HG03060 (cell line): ENCODE data around the gene DHRS7B.

Experiments used
- ATAC-seq: cut with Tn5 transposase; IDR thresholded peaks from one replicate; pipeline ENCODE4 v1.9.1; 2021; ENCODE audit warnings: low read depth, moderate number of reproducible peaks; ENCODE audit not compliant: unreplicated experiment

DHRS7B gene

DNA sequence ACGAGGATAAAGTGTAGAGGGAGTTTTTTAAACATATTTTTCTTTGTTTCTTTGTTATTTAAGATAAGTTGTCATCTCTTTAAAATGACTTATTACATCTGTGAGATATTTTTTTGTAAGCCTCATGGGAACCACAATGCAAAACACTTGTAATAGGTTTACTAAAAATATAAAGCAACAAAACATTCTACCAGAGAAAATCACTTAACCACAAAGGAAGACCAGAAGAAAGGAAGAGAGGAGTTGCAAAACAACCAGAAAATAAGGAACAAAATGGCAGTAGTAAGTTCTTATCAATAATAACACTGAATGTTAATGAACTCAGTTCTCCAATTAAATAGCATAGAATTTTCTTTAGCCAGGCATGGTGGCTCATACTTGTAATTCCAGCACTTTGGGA, 22.9 kb downstream of the DHRS7B start:
- no peak for ATAC-seq

DNA sequence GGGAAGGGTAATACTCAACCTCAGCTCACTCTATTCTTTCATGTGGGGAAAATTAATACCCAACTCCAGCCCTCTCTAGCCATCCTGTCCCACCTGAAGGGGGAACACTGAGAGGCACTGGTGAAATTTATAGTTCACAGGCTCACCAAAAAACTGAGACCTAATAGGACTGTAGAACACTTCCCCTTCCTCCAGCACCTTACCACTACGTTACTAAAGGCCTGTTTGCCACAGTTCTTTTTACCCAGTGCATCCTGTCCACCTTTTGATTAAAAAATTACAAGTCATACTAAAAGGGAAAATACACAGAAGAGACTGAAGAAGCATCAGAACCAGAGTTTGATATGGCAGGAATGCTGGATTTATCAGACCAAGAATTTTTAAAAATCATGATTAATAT, 26.0 kb downstream of the DHRS7B start:
- ATAC-seq = no peak

DNA sequence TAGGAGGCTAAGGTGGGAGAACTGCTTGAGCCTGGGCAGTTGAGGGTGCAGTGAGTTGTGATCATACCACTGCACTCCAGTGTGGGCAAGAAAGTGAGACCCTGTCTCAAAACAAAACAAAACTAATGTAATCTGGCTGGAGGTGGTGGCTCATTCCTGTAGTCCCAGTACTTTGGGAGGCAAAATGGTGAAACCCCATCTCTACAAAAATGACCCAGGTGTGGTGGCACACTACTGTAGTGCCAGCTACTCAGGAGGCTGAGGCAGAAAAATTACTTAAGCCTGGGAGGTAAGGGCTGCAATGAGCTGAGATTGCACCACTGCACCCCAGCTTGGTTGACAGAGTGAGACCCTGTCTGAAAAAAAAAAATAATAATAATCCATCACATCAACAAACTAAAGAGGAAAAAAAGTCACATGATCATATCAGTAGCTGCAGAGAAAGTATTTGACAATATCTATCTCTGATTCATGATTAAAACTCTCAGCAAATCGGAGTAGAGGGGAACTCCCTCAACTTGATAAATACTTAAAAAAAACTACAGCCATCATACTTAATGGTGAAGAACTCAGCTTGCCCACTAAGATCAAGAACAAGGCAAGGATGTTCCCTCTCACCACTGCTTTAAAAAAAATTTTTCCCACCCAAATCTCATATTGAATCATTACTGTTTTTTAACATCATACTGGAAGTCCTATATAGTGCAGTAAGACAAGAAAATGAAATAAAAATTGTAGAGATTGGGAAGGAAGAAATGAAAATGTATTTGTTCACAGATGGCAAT, 31.0 kb downstream of the DHRS7B start:
- no peak for ATAC-seq

DNA sequence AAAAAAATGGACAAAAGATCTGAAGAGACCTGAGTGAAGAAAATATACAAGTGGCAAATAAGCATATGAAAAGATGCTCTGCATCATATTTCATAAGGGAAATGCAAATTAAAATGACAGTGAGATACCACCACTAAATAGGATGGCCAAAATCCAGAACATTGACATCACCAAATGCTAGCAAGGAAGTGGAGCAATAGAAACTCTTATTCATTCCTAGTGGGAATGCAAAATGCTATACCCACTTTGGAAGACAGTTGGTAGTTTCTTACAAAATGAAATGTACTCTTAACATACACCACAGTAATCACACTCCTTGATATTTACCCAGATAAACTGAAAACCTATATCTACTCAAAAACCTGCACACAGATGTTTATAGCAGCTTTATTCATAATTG, 33.6 kb downstream of the DHRS7B start:
- no peak for ATAC-seq

DNA sequence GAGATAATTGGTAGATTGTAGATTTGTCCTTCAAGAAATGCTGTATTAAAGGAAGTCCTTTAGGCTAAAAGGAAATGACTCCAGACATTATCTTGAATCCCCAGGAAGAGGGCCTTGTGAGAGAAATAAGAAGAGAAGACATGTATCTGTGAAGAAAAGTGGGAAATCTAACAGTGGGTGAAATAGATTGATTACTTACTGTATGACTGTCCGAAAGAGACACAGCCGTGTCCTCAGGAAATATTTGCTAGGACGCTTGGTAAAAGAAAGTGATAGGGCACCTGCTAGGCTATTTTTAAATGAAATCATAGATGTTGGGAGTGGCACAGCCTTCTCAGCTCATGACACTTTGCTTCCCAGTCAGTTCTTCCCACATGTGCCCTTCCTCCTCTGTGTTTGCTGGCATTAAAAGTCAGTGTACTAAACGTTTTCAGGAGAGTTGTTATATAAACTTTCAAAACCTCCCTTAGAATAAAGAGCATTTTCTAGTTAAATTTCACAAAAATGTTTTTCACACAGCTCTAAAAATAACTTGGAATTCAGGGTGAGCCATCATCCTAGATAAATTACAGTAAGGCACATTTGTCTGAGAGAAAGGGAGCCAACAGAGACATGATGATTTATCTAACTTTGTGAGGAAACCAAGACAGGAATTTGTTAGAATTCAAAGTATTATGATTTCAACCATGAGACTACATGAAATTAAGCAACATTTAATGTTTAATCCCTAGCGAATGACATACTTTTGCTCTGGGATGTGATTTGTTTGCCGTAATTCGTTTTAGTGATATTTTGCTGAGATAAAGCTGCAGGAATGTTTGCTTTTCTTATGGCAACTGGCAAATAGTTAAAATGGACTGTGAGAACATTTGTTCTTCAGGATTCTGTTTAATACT, 35.0 kb downstream of the DHRS7B start:
- ATAC-seq = no peak

DNA sequence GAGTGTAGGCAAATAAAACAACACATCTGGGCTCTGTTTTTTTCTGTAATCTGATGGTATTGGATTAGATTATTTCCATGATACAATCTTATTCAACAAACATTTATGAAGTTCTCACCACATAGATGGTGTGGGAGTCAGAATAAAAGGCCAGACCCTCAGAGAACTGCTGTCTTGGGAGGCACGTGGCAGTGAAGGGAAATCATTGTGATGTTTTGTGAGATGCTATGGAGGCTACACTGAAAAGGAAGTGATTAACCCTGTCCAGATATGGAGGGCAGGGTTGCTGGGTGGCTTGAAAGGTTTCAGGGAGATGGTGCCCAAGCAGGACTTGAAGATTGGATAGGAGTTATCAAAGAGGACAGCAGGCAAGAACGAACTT, 35.6 kb downstream of the DHRS7B start:
- no peak for ATAC-seq

DNA sequence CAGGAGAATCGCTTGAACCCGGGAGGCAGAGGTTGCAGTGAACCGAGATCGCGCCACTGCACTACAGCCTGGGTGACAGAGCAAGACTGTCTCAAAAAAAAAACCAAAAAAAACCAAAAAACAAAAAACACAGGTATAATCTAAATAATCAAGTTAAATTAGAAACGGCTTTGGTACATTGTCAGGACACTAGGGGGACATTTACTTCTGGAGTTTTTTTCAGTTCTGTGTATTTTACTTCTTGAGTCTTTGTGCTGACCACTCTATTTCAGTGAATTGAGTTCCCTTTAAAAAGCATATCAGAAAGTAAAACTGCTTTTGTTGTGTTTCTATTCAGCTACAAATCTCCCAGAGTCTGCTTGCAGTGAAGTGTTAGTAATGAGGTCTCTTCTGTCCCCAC, 36.3 kb downstream of the DHRS7B start:
- no peak for ATAC-seq

DNA sequence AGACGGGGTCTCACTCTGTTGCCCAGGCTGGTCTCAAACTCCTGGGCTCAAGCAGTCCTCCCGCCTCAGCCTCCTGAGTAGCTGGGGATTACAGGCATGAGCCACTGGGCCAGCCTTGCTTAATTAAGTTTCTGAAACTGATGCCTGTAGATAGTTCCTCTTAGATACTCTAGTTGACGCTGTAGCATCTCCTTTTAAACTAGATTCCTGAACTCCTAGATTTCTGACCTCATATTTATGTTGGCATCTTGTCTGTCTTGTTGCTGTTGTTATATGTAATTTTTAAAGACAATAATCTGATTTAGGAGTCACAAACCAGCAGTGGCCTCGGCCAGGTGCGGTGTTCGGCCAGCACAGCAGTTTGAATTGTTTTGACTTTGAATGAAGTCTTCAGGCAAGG, 37.5 kb downstream of the DHRS7B start:
- ATAC-seq = no peak

DNA sequence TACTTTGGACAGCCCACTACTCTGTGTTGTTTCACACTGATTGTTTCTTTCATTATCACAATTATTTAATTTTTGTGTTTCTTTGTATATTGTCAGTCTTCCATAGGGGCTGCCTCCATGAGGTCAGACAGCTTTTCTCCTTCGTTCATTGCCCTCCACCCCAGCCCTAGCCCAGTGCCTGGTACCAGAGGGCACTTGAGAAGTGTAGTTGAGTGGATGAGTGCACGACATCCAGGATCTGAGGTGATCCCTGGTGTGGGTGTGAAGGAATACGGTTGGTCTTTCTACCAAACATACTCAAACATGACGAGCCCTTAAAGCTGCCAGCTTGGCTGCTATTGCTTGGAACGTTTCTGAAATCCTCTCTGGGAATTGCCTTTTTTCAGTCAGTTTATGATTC, 37.9 kb downstream of the DHRS7B start:
- ATAC-seq = no peak

DNA sequence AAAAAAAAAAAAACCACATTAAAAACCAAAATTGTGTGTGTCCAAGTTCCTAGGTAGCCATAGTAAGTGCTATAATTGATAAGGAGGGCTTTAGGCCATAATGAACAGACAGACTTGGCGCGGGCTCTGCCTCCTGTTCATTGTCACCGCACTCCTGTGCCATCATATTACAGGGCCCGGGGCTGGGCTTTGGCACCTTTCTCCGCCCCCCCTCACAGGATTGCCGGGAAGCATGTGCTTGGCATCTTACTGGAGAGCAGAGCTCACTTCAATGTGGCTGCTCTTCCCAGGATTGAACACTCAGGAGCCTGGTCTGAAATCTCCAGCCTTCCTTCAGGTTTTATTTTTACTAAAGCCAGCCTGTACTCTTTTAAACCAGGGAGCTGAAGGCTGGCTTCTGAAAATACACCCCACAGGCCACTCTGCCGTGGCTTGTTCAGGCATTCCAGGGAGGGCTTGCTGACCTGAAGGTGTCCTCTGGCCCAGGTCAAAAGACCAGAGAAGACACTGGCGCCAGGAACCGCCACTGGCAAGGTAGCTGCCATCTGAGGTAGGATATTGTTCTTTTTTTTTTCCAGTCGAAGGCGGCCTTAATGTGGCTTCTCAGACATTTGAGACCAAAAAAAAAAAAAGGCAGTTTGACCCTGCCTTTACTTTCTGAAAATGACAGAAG, 39.3 kb downstream of the DHRS7B start:
- no peak for ATAC-seq

DNA sequence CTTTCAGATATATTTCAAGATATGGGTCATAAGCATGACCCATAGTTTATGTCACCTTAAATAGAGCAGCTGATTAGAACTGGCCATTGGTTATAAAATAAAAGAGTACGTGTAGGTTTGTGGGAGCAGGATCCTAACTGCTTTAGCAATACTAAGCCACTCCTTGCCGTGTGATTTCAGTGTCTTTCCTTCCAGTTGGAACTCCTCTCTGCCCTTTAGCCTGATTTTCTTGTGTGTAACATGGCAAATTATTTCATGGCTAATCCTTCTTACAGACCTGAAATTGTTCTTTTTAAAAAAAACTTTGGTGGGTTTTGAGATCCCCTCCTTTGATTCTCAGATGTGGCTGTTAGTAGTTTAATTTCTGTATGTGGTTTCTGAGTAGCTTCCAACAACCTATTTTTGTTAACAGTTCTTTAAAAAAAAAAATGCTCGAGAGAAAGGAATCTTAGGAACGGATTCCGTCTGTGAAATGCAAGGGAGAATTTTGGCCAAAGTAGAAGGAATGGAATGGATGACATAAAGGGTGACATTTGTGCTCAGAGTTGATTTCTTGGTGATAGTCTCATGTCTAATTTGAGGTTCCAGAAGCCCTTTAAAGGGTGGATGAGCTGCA, 39.9 kb downstream of the DHRS7B start:
- no peak for ATAC-seq

DNA sequence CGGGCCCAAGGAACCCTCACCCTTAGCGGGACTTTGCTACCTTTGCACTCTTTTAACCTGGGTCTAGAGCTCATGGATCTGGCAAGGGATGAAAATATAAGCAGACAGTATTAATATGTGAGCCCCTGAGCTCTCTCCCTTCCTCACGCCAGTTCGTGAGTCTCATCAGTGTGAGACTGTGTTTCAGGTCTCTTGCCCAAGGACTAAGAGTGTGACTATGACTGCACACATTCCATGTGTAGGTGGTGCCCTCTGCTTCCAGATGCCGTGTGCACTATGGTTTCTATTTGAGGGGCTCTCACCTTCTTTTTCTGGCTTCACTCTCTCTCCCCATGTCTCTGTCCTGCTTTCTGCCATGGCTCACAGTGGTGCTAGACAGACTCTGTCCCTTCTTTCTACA, 40.5 kb downstream of the DHRS7B start:
- no peak for ATAC-seq

DNA sequence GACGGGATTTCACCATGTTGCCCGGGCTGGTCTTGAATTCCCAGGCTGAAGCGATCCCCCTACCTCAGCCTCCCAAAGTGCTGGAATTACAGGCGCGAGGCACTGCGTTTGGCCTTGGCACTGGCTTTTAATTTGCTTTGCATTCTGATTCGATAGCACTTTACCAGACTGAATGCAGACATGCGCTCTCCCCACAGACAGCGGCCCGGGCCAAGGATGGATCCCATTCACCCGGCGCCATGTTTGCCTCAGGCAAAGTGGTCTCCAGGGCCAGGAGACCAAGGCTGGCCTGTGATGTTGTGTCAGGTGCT, 41.7 kb downstream of the DHRS7B start:
- ATAC-seq = no peak

DNA sequence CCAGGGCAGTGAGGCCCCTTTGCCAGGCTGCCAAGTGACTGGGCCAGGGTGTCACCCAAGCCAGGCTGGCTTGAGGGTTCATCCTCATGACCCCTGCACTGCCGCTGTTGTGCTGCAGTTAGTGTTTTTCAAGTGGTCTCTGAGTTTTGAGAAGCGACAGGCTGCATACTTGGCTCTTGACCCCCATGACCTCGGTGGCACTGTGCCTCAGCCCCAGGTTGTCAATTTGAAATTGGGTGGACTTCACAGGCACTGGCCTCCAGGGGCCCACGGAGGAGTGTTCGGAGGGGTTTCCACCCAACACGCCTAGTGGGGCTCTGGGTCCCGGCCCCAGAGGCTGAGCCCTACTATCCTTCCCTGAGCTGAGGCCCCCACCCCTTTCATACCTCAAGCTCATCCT, 42.7 kb downstream of the DHRS7B start:
- no peak for ATAC-seq

DNA sequence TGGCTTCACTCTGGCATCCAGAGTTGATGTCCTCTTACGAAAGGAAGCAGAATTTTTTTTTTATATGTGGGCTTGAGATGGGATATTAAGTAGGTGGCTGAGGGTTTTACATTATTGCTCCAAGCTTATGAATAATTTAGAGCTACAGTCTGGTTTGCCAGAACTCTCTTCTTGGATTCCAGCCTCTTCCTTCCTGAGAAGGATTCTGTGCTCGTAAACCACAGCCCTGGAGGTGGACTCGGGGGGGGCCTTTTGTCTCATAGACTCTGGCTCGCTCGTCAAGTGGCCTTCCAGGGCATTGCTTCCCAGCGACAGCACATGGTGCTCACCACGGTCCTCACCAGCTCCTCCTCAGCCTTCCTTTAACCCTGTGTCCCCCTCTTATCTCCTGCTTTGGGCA, 44.0 kb downstream of the DHRS7B start:
- ATAC-seq = no peak

DNA sequence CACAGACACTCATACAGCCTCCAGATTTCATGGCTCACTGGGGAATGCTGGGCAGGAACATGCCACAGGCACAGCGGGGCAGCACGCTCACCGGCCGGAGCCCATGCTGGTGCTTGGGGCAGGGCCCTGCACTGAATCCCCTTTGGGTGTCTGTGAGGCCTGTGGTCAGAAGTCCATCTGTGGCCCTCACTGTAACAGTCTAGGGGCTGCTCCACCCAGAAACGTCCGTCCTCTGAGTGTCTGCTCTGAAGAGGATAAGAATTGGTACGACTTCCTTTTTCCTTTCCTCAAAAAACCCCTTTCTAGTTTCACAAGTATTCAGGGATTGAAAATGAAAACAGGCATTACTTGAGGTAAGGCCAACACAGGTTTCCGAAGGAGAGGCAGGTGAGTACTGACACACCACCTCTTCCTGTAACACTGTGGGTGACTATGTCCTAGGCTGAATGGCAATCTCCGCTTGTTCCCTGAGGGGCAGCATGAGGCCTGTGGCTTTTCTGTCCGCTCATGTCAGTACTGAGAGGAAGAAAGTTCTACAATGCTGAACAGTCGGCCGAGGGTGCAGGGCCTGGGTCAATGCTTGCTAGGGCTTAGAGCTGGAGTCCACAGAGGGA, 44.7 kb downstream of the DHRS7B start:
- no peak for ATAC-seq

DNA sequence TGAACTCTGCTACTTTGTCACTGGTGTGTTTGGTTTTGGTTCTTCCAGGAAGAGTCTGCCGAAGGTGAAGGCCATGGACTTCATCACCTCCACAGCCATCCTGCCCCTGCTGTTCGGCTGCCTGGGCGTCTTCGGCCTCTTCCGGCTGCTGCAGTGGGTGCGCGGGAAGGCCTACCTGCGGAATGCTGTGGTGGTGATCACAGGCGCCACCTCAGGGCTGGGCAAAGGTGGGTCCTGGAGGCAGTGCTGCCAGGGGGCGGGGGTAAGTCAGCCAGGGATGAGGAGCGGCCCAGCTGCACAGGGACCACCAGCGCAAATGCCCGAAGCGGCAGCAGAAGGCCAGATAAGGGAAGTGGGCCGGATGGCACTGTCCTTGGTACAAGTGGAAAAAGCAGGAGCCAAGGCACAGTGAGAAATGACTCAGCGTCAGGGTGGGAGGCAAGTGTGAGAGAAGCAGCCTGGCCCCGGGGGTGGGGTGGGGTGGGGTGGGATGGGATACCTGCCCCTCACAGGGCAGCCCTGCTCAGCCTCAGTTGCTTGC, 45.3 kb downstream of the DHRS7B start:
- ATAC-seq = no peak

DNA sequence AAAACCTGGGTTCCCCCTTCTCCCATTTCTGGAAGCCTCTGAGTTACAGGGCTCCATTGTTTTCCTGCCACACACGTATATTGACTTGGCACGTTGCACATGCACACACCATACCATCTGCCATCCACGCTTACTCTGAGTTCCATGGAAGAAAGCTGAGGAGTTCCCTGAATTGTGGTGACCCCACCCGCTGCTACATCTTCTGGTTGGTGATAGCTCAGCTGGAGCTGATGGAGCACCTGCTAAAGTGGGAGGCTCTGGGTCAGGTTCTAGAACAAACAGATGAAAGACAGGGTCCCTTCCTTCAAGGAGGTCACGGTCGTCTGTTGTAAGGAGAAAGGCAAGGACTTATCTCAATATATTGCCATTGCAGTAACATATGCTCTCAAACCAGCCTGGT, 46.1 kb downstream of the DHRS7B start:
- no peak for ATAC-seq

DNA sequence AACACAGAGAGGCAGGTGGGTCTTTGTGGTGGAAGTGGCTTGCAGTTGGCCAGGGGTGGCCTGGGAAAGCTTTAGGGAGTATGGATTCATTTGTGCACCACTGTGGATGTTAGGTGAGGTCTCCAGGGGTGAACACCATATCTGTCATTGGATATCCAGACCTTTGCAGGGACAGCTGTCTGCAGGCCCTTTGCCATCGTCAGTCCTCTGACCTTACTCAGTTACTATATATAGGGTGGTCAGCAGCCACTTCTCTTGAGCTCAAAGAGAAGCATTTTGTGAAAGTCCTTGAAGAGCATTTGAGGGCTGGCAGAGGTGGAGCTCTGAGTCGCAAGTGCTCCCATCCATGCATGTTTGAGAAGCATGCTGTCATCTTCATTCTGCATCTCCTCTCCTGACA, 46.8 kb downstream of the DHRS7B start:
- ATAC-seq = no peak

DNA sequence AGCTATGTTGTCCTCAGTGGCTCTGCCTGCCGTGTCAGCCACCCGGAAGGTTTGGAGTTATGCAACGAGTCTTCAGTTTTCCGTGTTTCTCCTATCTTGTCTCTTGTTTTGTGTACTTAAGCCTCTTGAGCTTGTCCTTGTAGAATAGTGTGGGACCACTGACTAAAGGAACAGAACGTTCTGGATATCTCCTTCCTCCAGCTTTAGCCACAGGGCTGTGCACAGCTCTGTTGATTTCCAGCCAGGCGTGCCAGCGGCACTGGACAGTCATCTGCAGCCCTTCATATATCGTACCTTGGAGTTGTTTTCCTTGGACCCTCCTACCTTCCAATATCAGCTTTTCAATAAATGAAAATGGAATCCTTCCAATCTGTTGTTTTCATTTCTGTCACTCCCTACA, 47.4 kb downstream of the DHRS7B start:
- no peak for ATAC-seq
